AG10803 (cell line): Measurements from ENCODE around the gene DTX1.

Experiments used
- DNase-seq: peaks from one replicate; pipeline ENCODE4 v3.0.0; 2010; ENCODE audit warnings: low read depth
- H3K4me3 ChIP-seq: 2 replicates; pipeline ENCODE4 v1.5.1; 2011; ENCODE audit warnings: mild to moderate bottlenecking, low read length, control low read depth
- CTCF ChIP-seq: conservative IDR thresholded peaks from 2 replicates; pipeline ENCODE4 v1.5.1; 2011; ENCODE audit warnings: mild to moderate bottlenecking, low read length, control low read depth, inconsistent platforms

The DTX1 gene

GRCh38 chr12:113096675-113097461 is 40.3 kb downstream of the DTX1 start:
- H3K4me3 ChIP-seq, result no peak overlapping the region
- no peak for DNase-seq
- TF ChIP-seq CTCF, result no peak

- H3K4me3 ChIP-seq, result no peak overlapping the region
- DNase-seq, result no peak
- TF ChIP-seq CTCF, result no peak
These were observed 41.3 kb downstream of the DTX1 start for GRCh38 chr12:113097716-113098440.

GRCh38 chr12:113098441-113099028 is 42.0 kb downstream of the DTX1 start:
- peak; percentile 82 for DNase-seq
- TF ChIP-seq CTCF, result peak; percentile 68
- H3K4me3 ChIP-seq, result no peak overlapping the region

- H3K4me3 ChIP-seq, result no peak overlapping the region
- no peak for DNase-seq
- TF ChIP-seq CTCF, result no peak
These were observed 42.8 kb downstream of the DTX1 start for GRCh38 chr12:113099364-113099763.

GRCh38 chr12:113099764-113100163 is 43.2 kb downstream of the DTX1 start:
- no peak overlapping the region for H3K4me3 ChIP-seq
- TF ChIP-seq CTCF, result no peak
- no peak for DNase-seq

- no peak for TF ChIP-seq CTCF
- no peak overlapping the region for H3K4me3 ChIP-seq
- DNase-seq, result no peak
These were observed 45.2 kb downstream of the DTX1 start for GRCh38 chr12:113101751-113102150.
